SK-N-SH treated with all-trans-retinoic acid at 6 μM for 48 hours (cell line): ENCODE results near the gene F8.
"Not testable (repeated sequence)": the region's sequence is repeated elsewhere in the genome, so short reads cannot be mapped to it uniquely, and the experiment has no call there.

Source experiments
- ATAC-seq: fragments of 200-7000 bp; cut with Tn5 transposase; 3 replicates; pipeline ENCODE4 v1.9.1; 2020; ENCODE audit warnings: mild to moderate bottlenecking, moderate library complexity
- ARNTL ChIP-seq: fragments of 450-650 bp; formaldehyde crosslinking; IDR thresholded peaks from 2 replicates; pipeline ENCODE4 v1.5.0; 2020; ENCODE audit warnings: low read depth, mild to moderate bottlenecking, moderate library complexity, borderline replicate concordance
- BACH2 ChIP-seq: fragments of 250-450 bp; sonication (Bioruptor Pico); IDR thresholded peaks from 2 replicates; pipeline ENCODE4 v1.9.0; 2021; ENCODE audit warnings: mild to moderate bottlenecking, borderline replicate concordance
- CREB5 ChIP-seq: fragments of 250-450 bp; sonication (Bioruptor Pico); IDR thresholded peaks from 2 replicates; pipeline ENCODE4 v1.5.1; 2020; ENCODE audit warnings: low read depth, mild to moderate bottlenecking, moderate library complexity
- CSRNP3 ChIP-seq: fragments of 250-450 bp; sonication (Bioruptor Pico); IDR thresholded peaks from 2 replicates; pipeline ENCODE4 v1.5.1; 2021; ENCODE audit warnings: mild to moderate bottlenecking, moderate library complexity
- ESRRG ChIP-seq: fragments of 250-450 bp; sonication (Bioruptor Pico); IDR thresholded peaks from 2 replicates; pipeline ENCODE4 v1.6.1; 2021; ENCODE audit warnings: mild to moderate bottlenecking
- GLIS3 ChIP-seq: fragments of 250-450 bp; sonication (Bioruptor Pico); IDR thresholded peaks from 2 replicates; pipeline ENCODE4 v1.5.0; 2020; ENCODE audit warnings: mild to moderate bottlenecking, moderate library complexity
- ISL1 ChIP-seq: fragments of 250-450 bp; sonication (Bioruptor Pico); IDR thresholded peaks from 2 replicates; pipeline ENCODE4 v2.1.2; 2022; ENCODE audit warnings: mild to moderate bottlenecking, moderate library complexity
- OSR1 ChIP-seq: fragments of 250-450 bp; sonication (Bioruptor Pico); IDR thresholded peaks from 2 replicates; pipeline ENCODE4 v1.8.0; 2022; ENCODE audit warnings: moderate library complexity, mild to moderate bottlenecking, inconsistent platforms
- PATZ1 ChIP-seq: fragments of 250-450 bp; sonication (Bioruptor Pico); IDR thresholded peaks from 2 replicates; pipeline ENCODE4 v1.8.0; 2020; ENCODE audit warnings: mild to moderate bottlenecking, moderate library complexity, borderline replicate concordance
- POU6F1 ChIP-seq: fragments of 250-450 bp; sonication (Bioruptor Pico); IDR thresholded peaks from 2 replicates; pipeline ENCODE4 v1.8.0; 2021; ENCODE audit warnings: low read depth, mild to moderate bottlenecking, moderate library complexity, borderline replicate concordance
- PPARA ChIP-seq: fragments of 250-450 bp; sonication (Bioruptor Pico); IDR thresholded peaks from 2 replicates; pipeline ENCODE4 v1.5.0; 2020; ENCODE audit warnings: mild to moderate bottlenecking, borderline replicate concordance
- RARB ChIP-seq: fragments of 250-450 bp; sonication (Bioruptor Pico); IDR thresholded peaks from 2 replicates; pipeline ENCODE4 v1.8.0; 2021; ENCODE audit warnings: mild to moderate bottlenecking, moderate library complexity
- SNAI2 ChIP-seq: fragments of 250-450 bp; sonication (Bioruptor Pico); IDR thresholded peaks from 2 replicates; pipeline ENCODE4 v1.5.0; 2020; ENCODE audit warnings: mild to moderate bottlenecking, moderate library complexity
- TCF4 ChIP-seq: fragments of 250-450 bp; sonication (Bioruptor Pico); IDR thresholded peaks from 2 replicates; pipeline ENCODE4 v1.8.0; 2021; ENCODE audit warnings: mild to moderate bottlenecking, moderate library complexity, borderline replicate concordance
- TOX ChIP-seq: fragments of 250-450 bp; sonication (Bioruptor Pico); IDR thresholded peaks from 2 replicates; pipeline ENCODE4 v1.8.0; 2021; ENCODE audit warnings: mild to moderate bottlenecking, moderate library complexity, borderline replicate concordance
- TSHZ2 ChIP-seq: fragments of 250-450 bp; sonication (Bioruptor Pico); IDR thresholded peaks from 2 replicates; pipeline ENCODE4 v1.5.0; 2020; ENCODE audit warnings: mild to moderate bottlenecking, moderate library complexity
- ZC3H10 ChIP-seq: fragments of 250-450 bp; sonication (Bioruptor Pico); IDR thresholded peaks from 2 replicates; pipeline ENCODE4 v1.5.1; 2021; ENCODE audit warnings: mild to moderate bottlenecking, moderate library complexity
- ZFP3 ChIP-seq: fragments of 250-450 bp; sonication (Bioruptor Pico); IDR thresholded peaks from 2 replicates; pipeline ENCODE4 v1.5.0; 2020; ENCODE audit warnings: mild to moderate bottlenecking, moderate library complexity
- ZFP30 ChIP-seq: fragments of 450-650 bp; formaldehyde crosslinking; IDR thresholded peaks from 2 replicates; pipeline ENCODE4 v1.5.0; 2022; ENCODE audit warnings: mild to moderate bottlenecking, moderate library complexity
- ZNF565 ChIP-seq: fragments of 450-650 bp; formaldehyde crosslinking; conservative IDR thresholded peaks from 2 replicates; pipeline ENCODE4 v1.5.0; 2020; ENCODE audit warnings: low read depth, mild to moderate bottlenecking, moderate library complexity
- ZNF70 ChIP-seq: fragments of 450-650 bp; formaldehyde crosslinking; IDR thresholded peaks from 2 replicates; pipeline ENCODE4 v1.5.0; 2020; ENCODE audit warnings: mild to moderate bottlenecking, moderate library complexity
- ZNF8 ChIP-seq: fragments of 450-650 bp; formaldehyde crosslinking; IDR thresholded peaks from 2 replicates; pipeline ENCODE4 v1.5.0; 2020; ENCODE audit warnings: mild to moderate bottlenecking, moderate library complexity

F8 gene

GRCh38 chrX:154918060-154918483 is 104.5 kb downstream of the F8 start (continued):
- TF ChIP-seq CREB5, result no peak
- no peak for TF ChIP-seq ZNF565 (CRISPR knock-in tag)
- TF ChIP-seq ZNF8 (CRISPR knock-in tag), result no peak
- TF ChIP-seq ZC3H10, result no peak
- TF ChIP-seq ZFP3 (CRISPR knock-in tag), result no peak
- no peak for TF ChIP-seq CSRNP3 (CRISPR knock-in tag)
- TF ChIP-seq GLIS3 (CRISPR knock-in tag), result no peak

- TF ChIP-seq GLIS3 (CRISPR knock-in tag) (no peak), ISL1 (no peak), TCF4 (CRISPR knock-in tag) (no peak), ESRRG (CRISPR knock-in tag) (no peak)
- no peak for ATAC-seq
These were observed 108.5 kb downstream of the F8 start for GRCh38 chrX:154914052-154914451.

- not testable (repeated sequence) for ATAC-seq
These were observed 112.0 kb downstream of the F8 start for GRCh38 chrX:154910528-154910927.

- ATAC-seq, result not testable (repeated sequence)
These were observed 112.5 kb downstream of the F8 start for GRCh38 chrX:154910048-154910447.

GRCh38 chrX:154908821-154909220 is 113.7 kb downstream of the F8 start:
- no peak for TF ChIP-seq RARB (CRISPR knock-in tag)
- no peak for TF ChIP-seq BACH2
- no peak for ATAC-seq

- no peak for ATAC-seq
- TF ChIP-seq ZFP30, result no peak
- TF ChIP-seq ZNF70 (CRISPR knock-in tag), result no peak
- TF ChIP-seq GLIS3 (CRISPR knock-in tag), result no peak
- TF ChIP-seq CREB5, result no peak
- no peak for TF ChIP-seq OSR1 (CRISPR knock-in tag)
- TF ChIP-seq PPARA (CRISPR knock-in tag), result no peak
- no peak for TF ChIP-seq ARNTL (CRISPR knock-in tag)
- no peak for TF ChIP-seq ZC3H10
- TF ChIP-seq RARB (CRISPR knock-in tag), result no peak
- no peak for TF ChIP-seq ZFP3 (CRISPR knock-in tag)
- TF ChIP-seq ESRRG (CRISPR knock-in tag), result no peak
- TF ChIP-seq SNAI2 (CRISPR knock-in tag), result no peak
- TF ChIP-seq BACH2, result no peak
- TF ChIP-seq POU6F1 (CRISPR knock-in tag), result no peak
- TF ChIP-seq TSHZ2 (CRISPR knock-in tag), result no peak
- no peak for TF ChIP-seq CSRNP3 (CRISPR knock-in tag)
- no peak for TF ChIP-seq PATZ1
- no peak for TF ChIP-seq TOX
These were observed 120.1 kb downstream of the F8 start for GRCh38 chrX:154902408-154902807.
